Measurements from ENCODE around the gene PDLIM3.

Gene PDLIM3, protein sequence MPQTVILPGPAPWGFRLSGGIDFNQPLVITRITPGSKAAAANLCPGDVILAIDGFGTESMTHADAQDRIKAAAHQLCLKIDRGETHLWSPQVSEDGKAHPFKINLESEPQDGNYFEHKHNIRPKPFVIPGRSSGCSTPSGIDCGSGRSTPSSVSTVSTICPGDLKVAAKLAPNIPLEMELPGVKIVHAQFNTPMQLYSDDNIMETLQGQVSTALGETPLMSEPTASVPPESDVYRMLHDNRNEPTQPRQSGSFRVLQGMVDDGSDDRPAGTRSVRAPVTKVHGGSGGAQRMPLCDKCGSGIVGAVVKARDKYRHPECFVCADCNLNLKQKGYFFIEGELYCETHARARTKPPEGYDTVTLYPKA

DNA sequence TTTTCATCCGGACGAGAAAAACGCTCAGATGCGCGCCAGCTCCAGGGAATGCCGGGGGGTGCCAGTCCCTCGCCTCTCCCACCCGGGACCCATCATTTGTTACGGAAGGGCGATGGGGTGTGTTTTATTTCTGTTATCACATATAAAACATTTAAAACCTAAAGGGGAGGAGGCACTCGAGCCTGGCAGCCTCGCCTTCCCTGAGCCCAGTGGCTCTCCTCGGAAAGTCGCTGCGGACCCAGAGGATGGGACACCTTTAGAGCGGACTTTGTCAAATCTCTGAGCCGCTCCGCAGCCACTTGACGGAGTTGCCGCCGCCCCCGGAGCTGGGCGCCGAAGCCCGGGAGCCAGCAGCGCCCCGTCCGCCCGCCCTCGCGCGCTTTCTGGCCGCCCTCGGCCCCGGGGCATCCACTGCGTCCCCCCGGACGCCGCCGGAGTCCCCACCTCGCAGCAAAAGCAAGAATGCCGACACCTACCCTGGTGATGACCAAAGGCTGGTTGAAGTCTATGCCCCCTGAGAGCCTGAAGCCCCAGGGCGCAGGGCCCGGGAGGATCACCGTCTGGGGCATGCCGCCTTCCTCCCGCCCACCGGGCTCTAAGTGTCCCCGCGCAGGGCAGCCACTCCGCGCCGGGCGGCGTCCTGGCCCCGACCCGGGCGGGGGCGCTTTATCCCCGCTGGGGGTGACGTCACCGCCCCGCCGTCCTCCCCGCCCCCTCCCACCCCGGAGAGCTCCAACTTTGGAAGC, at the start of gene PDLIM3:
PDLIM3 (minus strand) TSS at position 642 of the 746 bp plus-strand sequence; CDS start at position 569, 73 bp downstream.
- Histone ChIP-seq H3K9ac (ENCODE audit: low read depth, low read length) (peak within 1 kb of the TSS; percentile 51), H3K4me1 (ENCODE audit: control insufficient read depth, insufficient read depth, low read length) (peaks cover 4% of the 10 kb centered on the region), H3K9me3 (ENCODE audit: control insufficient read depth, insufficient read depth, low read length) (no peaks in the 10 kb centered on the region), H3K4me3 (ENCODE audit: low read depth, low read length) (peak within 1 kb of the TSS; percentile 72), H3K27me3 (ENCODE audit: control insufficient read depth, insufficient read depth, low read length) (peaks cover 45% of the 10 kb centered on the region), H3K36me3 (ENCODE audit: control insufficient read depth, insufficient read depth, low read length) (no peaks in the 10 kb centered on the region)

DNA sequence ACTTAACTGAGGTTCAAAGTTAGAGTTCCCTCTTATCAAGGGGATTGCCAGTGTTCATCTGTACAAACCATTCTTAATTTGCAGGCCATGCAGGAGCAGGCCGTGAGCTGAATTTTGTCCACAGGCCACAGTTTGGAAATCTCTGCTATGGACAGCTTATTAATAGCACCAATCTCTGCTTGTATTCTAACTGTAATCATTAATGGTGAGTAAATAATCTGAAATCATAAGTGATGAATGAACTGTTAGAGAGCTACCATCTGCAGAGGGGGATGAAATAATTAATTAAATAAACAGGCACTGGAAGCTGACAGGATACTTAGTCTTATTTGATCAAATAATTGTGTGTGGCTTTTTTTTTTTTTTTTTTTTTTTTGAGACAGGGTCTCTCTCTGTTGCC, 48.5 kb upstream of the PDLIM3 start:
- H3K4me1 ChIP-seq (ENCODE audit: control insufficient read depth, insufficient read depth, low read length) = peaks cover 20% of the 10 kb centered on the region
- no peak overlapping the region for H3K4me3 ChIP-seq (ENCODE audit: low read depth, low read length)
- H3K27me3 ChIP-seq (ENCODE audit: control insufficient read depth, insufficient read depth, low read length) = peaks cover 7% of the 10 kb centered on the region
- no peak overlapping the region for H3K9ac ChIP-seq (ENCODE audit: low read depth, low read length)
- H3K9me3 ChIP-seq (ENCODE audit: control insufficient read depth, insufficient read depth, low read length) = no peaks in the 10 kb centered on the region
- no peaks in the 10 kb centered on the region for H3K36me3 ChIP-seq (ENCODE audit: control insufficient read depth, insufficient read depth, low read length)

DNA sequence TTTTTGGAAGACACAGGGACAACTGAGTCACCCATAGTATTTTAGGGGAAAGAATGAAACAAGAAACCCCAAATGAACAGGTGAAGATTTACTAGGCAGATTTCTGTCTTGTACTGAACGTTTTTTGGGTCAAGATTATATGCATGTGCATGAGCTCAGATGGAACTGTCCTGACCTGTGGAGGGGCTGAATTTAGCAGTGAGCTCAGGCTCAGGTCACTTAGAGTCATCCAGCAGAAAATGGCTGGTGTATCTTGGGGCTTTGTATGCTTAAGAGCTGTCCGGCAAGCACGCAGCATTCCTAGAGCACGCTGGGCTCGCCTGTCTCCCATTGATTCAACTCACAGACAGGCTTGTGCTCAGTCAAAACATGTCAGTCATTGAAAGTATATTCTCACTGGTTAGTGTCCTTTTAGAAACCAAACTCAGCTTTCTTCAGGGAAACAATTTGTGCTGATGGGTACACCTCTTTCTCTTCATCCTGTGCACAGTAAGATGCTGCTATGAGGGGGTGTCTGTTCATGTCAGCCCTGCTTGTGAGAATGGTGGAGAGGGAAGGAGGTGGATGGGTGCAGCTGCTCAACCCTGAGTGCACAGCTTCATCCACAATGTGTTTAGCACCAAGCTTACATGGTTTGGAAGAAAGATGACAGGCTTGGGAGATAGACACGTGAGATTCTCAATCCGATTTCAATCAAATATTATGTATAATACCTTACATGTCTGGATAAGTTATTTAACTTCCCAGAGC, 47.5 kb upstream of the PDLIM3 start:
- Histone ChIP-seq H3K27me3 (ENCODE audit: control insufficient read depth, insufficient read depth, low read length) (peaks cover 2% of the 10 kb centered on the region), H3K9ac (ENCODE audit: low read depth, low read length) (no peak overlapping the region), H3K9me3 (ENCODE audit: control insufficient read depth, insufficient read depth, low read length) (no peaks in the 10 kb centered on the region), H3K4me1 (ENCODE audit: control insufficient read depth, insufficient read depth, low read length) (peaks cover 15% of the 10 kb centered on the region), H3K36me3 (ENCODE audit: control insufficient read depth, insufficient read depth, low read length) (no peaks in the 10 kb centered on the region), H3K4me3 (ENCODE audit: low read depth, low read length) (no peak overlapping the region)

DNA sequence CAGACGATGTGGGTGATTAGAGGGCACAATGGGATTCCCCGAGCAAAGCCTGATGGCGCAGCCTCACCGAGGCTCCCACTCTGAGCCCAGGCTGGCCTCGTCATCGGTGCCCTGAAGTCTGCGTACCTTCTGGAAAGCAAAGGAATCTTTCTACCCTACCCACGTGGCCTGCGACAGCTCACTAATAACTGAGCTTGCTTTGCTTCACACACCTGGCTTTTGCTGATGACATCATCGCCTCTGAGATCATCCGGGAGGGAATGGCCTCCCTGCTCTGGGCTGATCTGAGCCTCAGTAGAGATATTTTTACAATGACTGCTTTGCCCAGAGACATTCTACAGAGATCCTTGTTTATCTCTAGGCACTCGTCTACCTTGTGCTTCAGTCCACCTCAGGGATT, 45.4 kb upstream of the PDLIM3 start:
- peaks cover 3% of the 10 kb centered on the region for H3K4me1 ChIP-seq (ENCODE audit: control insufficient read depth, insufficient read depth, low read length)
- no peaks in the 10 kb centered on the region for H3K36me3 ChIP-seq (ENCODE audit: control insufficient read depth, insufficient read depth, low read length)
- no peaks in the 10 kb centered on the region for H3K9me3 ChIP-seq (ENCODE audit: control insufficient read depth, insufficient read depth, low read length)
- H3K9ac ChIP-seq (ENCODE audit: low read depth, low read length) = no peak overlapping the region
- no peaks in the 10 kb centered on the region for H3K27me3 ChIP-seq (ENCODE audit: control insufficient read depth, insufficient read depth, low read length)
- no peak overlapping the region for H3K4me3 ChIP-seq (ENCODE audit: low read depth, low read length)

DNA sequence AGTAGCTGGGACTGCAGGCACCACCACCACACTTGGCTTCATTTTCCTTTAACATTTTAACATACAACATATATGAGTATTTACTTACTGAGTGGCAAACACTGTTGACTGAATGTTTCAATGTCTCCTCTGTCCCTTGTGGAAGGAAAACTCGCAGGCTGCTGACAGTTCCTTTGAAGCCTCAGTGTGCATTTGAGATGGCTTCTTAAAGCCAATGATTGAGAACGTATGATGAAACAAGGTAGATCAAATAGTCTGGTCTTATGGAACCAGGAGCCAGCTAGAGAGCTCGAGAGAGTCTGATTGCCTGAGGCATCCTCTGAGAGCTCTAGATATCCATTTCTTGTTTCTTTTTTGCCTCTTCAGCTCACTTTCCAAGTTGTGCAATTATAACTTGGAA, 43.0 kb upstream of the PDLIM3 start:
- Histone ChIP-seq H3K4me3 (ENCODE audit: low read depth, low read length) (no peak overlapping the region), H3K9ac (ENCODE audit: low read depth, low read length) (no peak overlapping the region), H3K36me3 (ENCODE audit: control insufficient read depth, insufficient read depth, low read length) (no peaks in the 10 kb centered on the region), H3K4me1 (ENCODE audit: control insufficient read depth, insufficient read depth, low read length) (peaks cover 6% of the 10 kb centered on the region), H3K9me3 (ENCODE audit: control insufficient read depth, insufficient read depth, low read length) (no peaks in the 10 kb centered on the region), H3K27me3 (ENCODE audit: control insufficient read depth, insufficient read depth, low read length) (no peaks in the 10 kb centered on the region)

DNA sequence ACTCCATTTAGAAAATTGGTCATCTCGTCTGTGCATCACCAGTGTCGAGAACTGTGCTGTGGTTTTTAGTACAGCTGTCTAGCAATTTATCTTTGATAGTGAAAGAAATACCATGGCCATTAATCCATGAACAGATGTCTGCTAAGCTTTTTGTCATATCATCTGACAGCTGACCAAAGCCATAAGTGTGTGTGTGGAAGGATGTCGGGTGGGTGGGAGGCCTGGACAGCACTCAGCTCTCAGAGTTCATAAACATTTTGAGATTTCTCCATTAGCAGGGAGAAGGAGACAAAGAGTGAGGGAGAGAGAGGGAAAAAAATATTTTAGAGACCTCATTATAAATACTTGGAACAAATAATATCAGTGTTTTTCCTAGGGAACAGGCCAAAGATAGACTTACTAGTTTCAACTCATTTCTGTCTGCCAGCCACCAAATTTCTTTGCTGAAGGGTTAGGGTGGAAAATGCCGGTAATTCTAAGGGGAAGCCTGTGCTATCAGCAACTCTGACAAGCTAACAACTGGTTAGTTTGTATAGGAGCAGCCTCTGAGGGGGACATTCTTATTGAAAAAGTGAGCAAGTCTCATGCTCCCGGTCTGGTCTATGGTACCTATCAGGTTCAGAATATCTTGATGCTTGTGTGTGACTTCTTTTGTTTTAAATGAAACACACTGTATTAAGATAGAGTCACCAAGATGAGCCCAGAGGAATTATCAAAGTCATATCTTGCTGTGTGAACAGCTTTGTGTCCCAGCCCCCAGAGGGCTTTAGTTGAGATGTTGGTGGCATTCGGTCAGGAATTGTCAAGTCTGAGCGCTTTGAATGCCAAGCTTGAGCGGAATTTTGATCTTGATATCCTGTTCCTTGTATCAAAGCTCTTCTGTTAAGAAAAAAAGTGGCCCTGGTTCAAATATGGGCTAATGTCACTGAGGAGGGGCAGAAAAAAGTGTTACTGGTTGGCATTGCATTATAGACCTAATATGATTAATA, 41.9 kb upstream of the PDLIM3 start:
- Histone ChIP-seq H3K9me3 (ENCODE audit: control insufficient read depth, insufficient read depth, low read length) (no peaks in the 10 kb centered on the region), H3K4me1 (ENCODE audit: control insufficient read depth, insufficient read depth, low read length) (peaks cover 6% of the 10 kb centered on the region), H3K4me3 (ENCODE audit: low read depth, low read length) (no peak overlapping the region), H3K36me3 (ENCODE audit: control insufficient read depth, insufficient read depth, low read length) (no peaks in the 10 kb centered on the region), H3K9ac (ENCODE audit: low read depth, low read length) (no peak overlapping the region), H3K27me3 (ENCODE audit: control insufficient read depth, insufficient read depth, low read length) (no peaks in the 10 kb centered on the region)

DNA sequence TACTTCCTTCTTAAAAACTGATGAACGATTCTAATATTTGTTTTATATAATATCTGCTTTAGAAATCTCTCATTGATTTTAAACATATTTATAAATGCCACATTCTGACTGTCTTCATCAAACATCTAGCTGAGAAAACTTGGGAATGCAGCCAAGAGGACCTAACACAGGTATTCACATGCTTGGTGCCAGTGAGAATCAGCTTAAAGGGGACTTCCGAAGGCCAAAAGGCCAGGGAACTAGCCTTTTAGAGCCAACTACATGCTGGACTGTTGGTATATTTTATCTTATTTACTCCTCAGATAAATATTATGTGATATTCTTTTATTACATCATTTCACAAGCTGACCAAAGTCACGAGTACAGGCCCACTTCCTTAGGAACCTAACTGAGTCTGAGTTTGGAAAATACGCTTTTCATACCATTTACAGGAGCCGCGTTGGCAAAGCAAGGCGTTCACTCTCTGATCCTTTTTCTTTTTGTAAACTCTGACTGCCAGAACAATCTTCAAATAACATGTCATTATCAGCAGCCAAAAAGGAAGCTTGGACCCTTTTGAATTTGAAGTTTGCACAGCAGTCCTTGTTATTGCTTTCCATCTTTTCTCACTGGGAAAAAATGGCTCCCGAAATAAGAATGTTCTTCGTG, 41.1 kb upstream of the PDLIM3 start:
- no peaks in the 10 kb centered on the region for H3K36me3 ChIP-seq (ENCODE audit: control insufficient read depth, insufficient read depth, low read length)
- H3K4me3 ChIP-seq (ENCODE audit: low read depth, low read length) = no peak overlapping the region
- H3K4me1 ChIP-seq (ENCODE audit: control insufficient read depth, insufficient read depth, low read length) = peaks cover 6% of the 10 kb centered on the region
- H3K27me3 ChIP-seq (ENCODE audit: control insufficient read depth, insufficient read depth, low read length) = no peaks in the 10 kb centered on the region
- no peaks in the 10 kb centered on the region for H3K9me3 ChIP-seq (ENCODE audit: control insufficient read depth, insufficient read depth, low read length)
- H3K9ac ChIP-seq (ENCODE audit: low read depth, low read length) = no peak overlapping the region

DNA sequence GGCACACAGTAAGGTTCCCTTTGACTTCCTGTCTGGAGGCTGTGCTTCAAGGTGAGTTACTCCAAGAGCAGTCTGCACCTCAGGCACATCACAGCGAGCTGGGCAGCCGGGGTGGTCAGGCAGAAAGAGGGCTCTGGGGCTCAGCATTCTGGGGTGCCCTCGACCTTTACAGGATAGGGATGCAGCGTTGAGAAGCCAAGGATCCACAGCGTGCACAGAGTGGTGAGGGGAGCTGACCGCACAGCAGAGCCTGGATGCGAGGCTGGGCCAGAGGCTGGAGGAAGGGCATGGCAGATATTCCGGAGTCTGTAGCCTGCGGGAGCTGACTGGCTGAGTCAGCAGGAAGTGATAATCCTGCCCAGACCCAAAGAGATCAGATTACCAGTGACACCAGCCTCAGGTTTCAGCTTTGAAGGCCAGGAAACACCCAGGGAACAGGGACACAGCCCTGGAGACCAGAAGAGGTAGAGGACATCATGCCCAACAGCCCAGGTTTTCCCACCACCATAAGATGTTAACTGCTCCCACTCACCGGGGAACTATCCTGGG, 38.4 kb upstream of the PDLIM3 start:
- peaks cover 6% of the 10 kb centered on the region for H3K4me1 ChIP-seq (ENCODE audit: control insufficient read depth, insufficient read depth, low read length)
- H3K4me3 ChIP-seq (ENCODE audit: low read depth, low read length) = peak overlapping the region; percentile 3
- H3K9ac ChIP-seq (ENCODE audit: low read depth, low read length) = no peak overlapping the region
- no peaks in the 10 kb centered on the region for H3K36me3 ChIP-seq (ENCODE audit: control insufficient read depth, insufficient read depth, low read length)
- H3K9me3 ChIP-seq (ENCODE audit: control insufficient read depth, insufficient read depth, low read length) = no peaks in the 10 kb centered on the region
- no peaks in the 10 kb centered on the region for H3K27me3 ChIP-seq (ENCODE audit: control insufficient read depth, insufficient read depth, low read length)

DNA sequence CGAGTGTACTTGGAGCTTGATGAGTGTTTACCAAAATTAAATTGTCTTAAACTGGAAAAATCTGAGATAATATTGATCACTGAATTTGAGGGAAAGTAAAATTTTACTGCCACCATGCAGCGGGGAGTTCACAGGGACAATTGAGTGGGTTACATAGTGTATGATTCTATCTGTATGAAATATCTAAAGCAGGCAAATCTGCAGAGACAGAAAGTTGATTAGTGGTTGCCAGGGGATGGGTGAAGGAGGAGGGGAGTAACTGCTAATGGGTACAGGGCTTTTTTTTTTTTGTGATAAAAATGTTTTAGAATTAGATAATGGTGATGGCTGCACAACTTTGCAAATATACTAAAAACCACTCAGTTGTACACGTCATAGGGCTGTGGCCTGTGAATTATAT, 35.4 kb upstream of the PDLIM3 start:
- H3K4me1 ChIP-seq (ENCODE audit: control insufficient read depth, insufficient read depth, low read length) = peaks cover 6% of the 10 kb centered on the region

More for the DNA sequence above, 35.4 kb upstream of the PDLIM3 start:
- H3K27me3 ChIP-seq (ENCODE audit: control insufficient read depth, insufficient read depth, low read length) = no peaks in the 10 kb centered on the region
- no peak overlapping the region for H3K9ac ChIP-seq (ENCODE audit: low read depth, low read length)
- H3K4me3 ChIP-seq (ENCODE audit: low read depth, low read length) = no peak overlapping the region
- no peaks in the 10 kb centered on the region for H3K9me3 ChIP-seq (ENCODE audit: control insufficient read depth, insufficient read depth, low read length)
- no peaks in the 10 kb centered on the region for H3K36me3 ChIP-seq (ENCODE audit: control insufficient read depth, insufficient read depth, low read length)

Measured in iPS-15b (cell line).